ENCODE data around the gene TMEM169.
"Not testable (repeated sequence)": the region's sequence is repeated elsewhere in the genome, so short reads cannot be mapped to it uniquely, and the experiment has no call there.

The TMEM169 gene

DNA sequence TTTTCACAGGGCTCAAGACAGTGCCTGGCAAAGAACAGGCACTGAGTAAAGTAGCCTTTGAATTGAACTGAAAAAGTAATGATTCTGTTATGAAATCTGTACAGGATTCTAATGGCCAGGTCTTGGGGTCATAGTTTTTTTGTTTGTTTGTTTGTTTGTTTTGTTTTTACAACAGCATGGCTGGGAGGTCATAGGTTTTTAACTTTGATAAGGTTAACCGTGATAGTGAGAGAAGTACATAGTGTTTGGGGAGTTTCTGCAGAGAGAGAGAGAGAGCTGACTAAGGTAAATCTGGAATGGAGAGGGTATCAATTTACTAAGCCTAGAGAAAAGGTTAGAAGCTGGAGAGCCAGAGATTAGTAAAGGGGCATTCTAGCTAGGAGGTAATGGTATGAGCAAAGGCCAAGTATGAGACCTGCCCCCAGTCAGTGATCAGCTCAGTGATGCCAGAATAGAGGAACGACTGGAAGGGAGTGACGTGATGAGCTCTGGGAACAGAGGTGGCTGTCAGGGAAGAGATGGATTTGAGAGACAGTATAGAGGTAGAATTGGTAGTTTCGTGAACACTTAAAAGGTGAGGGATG lies 53.3 kb downstream of the TMEM169 start:
- no peak for DNase-seq

DNA sequence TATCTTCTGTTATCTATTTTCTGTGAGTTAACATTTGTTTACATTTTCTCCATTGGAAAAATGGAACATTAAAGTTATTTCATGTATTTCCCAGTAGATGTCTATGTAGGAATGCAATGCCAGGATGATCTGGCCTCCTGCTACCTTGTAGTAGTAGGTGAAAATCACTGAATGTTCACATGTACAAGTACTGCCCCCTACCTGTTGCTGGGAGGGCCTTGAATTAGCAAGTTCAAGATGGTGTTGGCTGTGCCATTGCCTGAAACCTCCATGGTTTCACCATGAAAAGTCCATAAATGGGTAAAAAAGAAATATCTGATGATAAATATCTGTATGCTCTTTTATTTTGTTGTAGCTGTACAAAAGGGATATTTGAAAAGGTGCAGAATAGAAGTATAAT lies 58.2 kb downstream of the TMEM169 start:
- no peak for DNase-seq

DNA sequence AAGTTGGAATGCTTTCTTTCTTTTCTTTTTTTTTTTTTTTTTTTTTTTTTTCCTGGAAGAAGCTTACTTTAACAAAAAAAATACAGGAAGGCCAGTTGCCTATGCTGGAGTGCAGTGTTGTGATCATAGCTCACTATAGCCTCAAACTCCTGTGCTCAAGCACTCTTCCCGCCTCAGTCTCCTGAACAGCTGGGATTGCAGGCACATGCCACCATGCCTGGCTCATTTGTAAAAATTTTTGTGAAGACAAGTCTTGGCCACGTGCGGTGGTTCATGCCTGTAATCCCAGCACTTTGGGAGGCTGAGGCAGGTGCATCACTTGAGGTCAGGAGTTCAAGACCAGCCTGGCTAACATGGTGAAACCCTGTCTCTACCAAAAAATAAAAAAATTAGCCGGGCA lies 59.8 kb downstream of the TMEM169 start:
- DNase-seq = not testable (repeated sequence)

GRCh38 chr2:216142540-216142939 lies 60.8 kb downstream of the TMEM169 start:
- no peak for DNase-seq

GRCh38 chr2:216144372-216144771 lies 62.7 kb downstream of the TMEM169 start:
- DNase-seq = no peak

- DNase-seq = no peak
These were observed 63.1 kb downstream of the TMEM169 start for GRCh38 chr2:216144857-216145256.

DNA sequence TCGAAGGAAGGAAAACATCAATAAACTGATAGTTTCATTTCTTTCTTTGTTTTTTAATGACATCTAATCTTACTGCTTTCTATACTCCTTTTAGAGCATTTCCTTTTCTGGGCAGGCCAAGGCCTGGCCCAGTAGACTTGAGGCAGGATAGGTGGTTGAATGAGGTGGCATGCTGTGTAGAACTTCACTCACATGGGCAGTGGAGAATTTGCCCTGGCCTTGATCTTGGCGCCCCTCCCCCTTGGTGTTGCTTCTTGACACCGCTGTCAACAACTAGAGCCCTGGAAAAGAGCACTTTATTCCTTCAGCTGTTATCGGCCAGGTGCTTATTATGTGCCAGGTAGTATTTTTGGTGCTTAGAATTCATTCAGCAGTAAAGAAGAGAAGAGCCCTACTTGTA lies 64.9 kb downstream of the TMEM169 start:
- no peak for DNase-seq

DNA sequence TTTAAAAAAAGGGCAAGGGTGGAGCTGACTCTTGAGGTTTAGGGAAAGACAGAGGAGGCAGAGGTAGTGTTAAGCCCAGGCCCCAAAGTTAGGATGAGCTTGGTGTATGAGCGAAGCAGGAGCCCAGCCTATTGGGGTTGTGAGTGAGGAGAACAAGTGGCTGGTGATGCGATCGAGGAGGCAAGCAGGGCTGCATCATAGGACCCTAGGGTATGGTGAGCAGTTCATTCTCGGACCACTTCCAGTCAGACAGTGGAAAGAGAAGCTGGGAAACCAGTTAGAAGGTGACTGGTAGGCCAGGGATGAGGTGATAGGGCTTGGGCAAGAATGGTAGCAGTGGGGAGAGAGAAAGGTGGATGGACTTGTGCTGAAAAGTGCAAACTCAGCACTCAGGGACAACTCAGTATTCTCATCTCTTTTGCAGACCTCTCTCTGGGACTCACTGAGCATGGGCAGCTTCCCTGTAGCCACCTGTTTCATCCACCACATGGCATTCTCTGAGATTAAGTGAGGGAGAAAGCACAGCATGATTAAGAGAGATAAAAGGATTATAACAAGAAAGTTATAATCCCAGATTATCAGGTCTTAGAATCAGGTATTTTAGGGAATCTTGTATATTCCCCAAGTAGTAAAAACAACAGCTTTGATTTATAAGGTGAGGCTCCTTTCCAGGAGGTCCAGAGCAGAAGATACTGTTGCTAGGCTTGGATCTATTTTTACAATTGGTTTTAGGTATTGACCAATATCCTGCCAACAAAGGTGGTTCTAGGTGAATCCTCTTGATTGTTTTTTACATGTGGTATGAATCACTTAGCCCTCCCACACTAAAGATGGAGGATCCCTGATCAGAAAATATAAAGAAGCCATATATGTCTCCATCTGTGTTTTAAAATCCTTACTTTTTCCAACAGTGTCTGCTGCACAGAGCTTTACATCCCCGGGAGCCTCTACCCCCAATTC lies 65.7 kb downstream of the TMEM169 start:
- no peak for DNase-seq

GRCh38 chr2:216148983-216149382 lies 67.3 kb downstream of the TMEM169 start:
- no peak for DNase-seq

DNA sequence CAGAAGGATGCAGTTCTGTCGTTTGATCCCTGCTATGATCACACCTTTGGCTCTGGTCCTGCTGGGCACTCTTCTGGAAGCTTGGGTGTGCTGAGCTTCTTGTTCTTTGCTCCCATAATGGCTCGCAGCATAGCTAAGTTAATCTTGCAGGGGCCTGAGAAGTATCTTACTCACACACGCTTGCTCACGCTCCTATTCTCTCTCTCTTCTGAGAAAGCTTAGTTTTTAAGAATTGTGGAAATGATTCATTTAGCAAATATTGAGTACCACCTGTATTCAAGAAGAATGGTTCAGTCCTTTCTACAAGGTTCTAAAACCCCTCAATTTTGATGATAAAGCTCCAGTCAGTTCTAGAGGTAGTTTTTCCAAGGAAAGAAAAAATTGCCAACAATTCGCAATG lies 68.0 kb downstream of the TMEM169 start:
- no peak for DNase-seq

DNA sequence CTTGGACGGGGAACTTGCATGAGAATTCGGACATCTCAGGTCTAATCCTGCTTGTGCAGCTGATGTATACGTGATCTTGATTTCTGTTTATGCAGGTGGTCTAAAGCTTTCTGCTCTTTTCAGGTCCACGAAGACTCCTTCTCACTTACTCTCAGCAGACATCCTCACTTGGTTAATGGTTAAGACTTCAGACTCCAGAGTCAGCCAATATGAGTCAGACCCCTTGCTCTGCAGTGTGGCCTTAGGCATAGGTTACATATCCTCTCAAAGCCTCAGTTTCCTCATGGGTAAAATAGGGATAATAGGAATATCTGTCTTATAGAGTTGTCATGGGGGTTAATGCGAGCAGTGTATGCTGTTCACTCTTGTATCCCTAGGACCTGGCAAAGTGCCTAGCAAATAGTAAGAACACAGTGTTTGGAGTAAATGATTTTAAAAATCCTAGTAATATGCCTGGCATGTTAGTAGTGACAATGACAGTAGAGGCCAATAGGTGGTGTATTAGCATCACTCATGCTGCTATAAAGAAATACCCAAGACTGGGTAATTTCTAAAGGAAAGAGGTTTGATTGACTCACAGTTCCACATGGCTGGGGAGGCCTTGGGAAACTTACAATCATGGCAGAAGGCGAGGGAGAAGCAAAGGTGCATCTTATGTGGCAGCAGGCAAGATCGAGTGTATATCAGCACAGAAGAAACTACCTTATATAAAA lies 69.8 kb downstream of the TMEM169 start:
- no peak for DNase-seq

All from activated CD4-positive, alpha-beta T cell treated with anti-CD3 and anti-CD28 coated beads for 1 hour (primary cell).